Loucy (cell line): ENCODE data around the gene PLCZ1.

ENCODE experiments used
- H2AFZ ChIP-seq: fragments of 200-600 bp; sonication (generic); 2 replicates; pipeline ENCODE4 v1.6.0; 2016; ENCODE audit warnings: antibody characterized with exemption, mild to moderate bottlenecking, low read length, moderate library complexity
- H3F3A ChIP-seq: fragments of 200-600 bp; 2 replicates; pipeline ENCODE4 v1.6.0; 2016; ENCODE audit warnings: antibody characterized with exemption, low read depth, mild to moderate bottlenecking
- H3K27me3 ChIP-seq: fragments of 200-600 bp; sonication (generic); 2 replicates; pipeline ENCODE4 v1.6.1; 2014; ENCODE audit warnings: low read length, mild to moderate bottlenecking; ENCODE audit not compliant: insufficient read depth, poor library complexity, severe bottlenecking
- H3K36me3 ChIP-seq: fragments of 200-600 bp; sonication (generic); 2 replicates; pipeline ENCODE4 v1.6.1; 2016; ENCODE audit warnings: low read length; ENCODE audit not compliant: insufficient read depth
- H3K4me1 ChIP-seq: fragments of 200-600 bp; sonication (generic); 2 replicates; pipeline ENCODE4 v1.5.1; 2014; ENCODE audit warnings: low read length, mild to moderate bottlenecking; ENCODE audit not compliant: insufficient read depth, poor library complexity, severe bottlenecking
- H3K4me2 ChIP-seq: fragments of 200-600 bp; sonication (generic); 2 replicates; pipeline ENCODE4 v1.6.0; 2014; ENCODE audit warnings: antibody characterized with exemption, low read length, low read depth, mild to moderate bottlenecking; ENCODE audit not compliant: poor library complexity, severe bottlenecking
- H3K4me3 ChIP-seq: fragments of 200-600 bp; sonication (generic); 2 replicates; pipeline ENCODE4 v1.5.1; 2014; ENCODE audit warnings: low read length, mild to moderate bottlenecking, mixed read lengths; ENCODE audit not compliant: poor library complexity, severe bottlenecking
- H3K79me2 ChIP-seq: fragments of 200-600 bp; sonication (generic); 2 replicates; pipeline ENCODE4 v1.6.1; 2014; ENCODE audit warnings: low read length; ENCODE audit not compliant: insufficient read depth
- H3K9ac ChIP-seq: fragments of 200-600 bp; sonication (generic); 2 replicates; pipeline ENCODE4 v1.6.0; 2014; ENCODE audit warnings: mild to moderate bottlenecking, low read depth, low read length, moderate library complexity; ENCODE audit not compliant: poor library complexity, severe bottlenecking
- H3K9me2 ChIP-seq: fragments of 200-600 bp; sonication (generic); replicated peaks from 2 replicates; pipeline ENCODE4 v1.6.1; 2016; ENCODE audit warnings: low read depth, low read length, mixed read lengths
- H3K9me3 ChIP-seq: fragments of 200-600 bp; sonication (generic); 2 replicates; pipeline ENCODE4 v1.6.1; 2014; ENCODE audit warnings: mild to moderate bottlenecking, antibody characterized with exemption, low read length, low read depth; ENCODE audit not compliant: insufficient read depth
- H4K20me1 ChIP-seq: fragments of 200-600 bp; sonication (generic); 2 replicates; pipeline ENCODE4 v1.6.0; 2014; ENCODE audit warnings: antibody characterized with exemption, low read length, mild to moderate bottlenecking; ENCODE audit not compliant: insufficient read depth, poor library complexity, severe bottlenecking
- EZH2phosphoT487 ChIP-seq: fragments of 200-600 bp; IDR thresholded peaks from 2 replicates; pipeline ENCODE4 v1.6.1; 2018; ENCODE audit warnings: antibody characterized with exemption, mild to moderate bottlenecking, moderate library complexity, borderline replicate concordance
- TF ChIP-seq, protein P1 (sequence below): fragments of 200-600 bp; sonication (generic); conservative IDR thresholded peaks from 2 replicates; pipeline ENCODE4 v1.5.1; 2014; ENCODE audit warnings: mild to moderate bottlenecking, antibody characterized with exemption, low read length

Gene PLCZ1

DNA sequence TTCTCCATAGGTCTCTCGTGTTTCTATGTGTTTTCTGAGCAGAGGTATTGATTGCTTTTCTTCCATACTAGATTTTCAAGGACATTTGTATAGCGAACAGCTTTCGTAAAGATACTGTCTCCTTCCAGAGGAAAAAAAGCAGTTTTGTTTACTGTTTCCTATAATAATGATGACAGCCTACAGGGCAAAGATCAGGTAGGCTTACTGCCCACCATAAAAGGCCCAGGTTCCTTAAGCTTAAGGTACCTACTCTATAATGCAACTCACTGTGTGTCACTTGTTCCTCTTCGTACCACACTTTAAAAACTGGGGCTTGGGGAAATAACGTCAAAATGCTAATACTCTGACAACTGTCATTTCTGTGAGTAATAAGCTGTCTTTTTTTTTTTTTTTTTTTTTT is 6.7 kb downstream of the PLCZ1 start:
- TF ChIP-seq, protein P1, sequence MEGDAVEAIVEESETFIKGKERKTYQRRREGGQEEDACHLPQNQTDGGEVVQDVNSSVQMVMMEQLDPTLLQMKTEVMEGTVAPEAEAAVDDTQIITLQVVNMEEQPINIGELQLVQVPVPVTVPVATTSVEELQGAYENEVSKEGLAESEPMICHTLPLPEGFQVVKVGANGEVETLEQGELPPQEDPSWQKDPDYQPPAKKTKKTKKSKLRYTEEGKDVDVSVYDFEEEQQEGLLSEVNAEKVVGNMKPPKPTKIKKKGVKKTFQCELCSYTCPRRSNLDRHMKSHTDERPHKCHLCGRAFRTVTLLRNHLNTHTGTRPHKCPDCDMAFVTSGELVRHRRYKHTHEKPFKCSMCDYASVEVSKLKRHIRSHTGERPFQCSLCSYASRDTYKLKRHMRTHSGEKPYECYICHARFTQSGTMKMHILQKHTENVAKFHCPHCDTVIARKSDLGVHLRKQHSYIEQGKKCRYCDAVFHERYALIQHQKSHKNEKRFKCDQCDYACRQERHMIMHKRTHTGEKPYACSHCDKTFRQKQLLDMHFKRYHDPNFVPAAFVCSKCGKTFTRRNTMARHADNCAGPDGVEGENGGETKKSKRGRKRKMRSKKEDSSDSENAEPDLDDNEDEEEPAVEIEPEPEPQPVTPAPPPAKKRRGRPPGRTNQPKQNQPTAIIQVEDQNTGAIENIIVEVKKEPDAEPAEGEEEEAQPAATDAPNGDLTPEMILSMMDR: no peak
- no peak for TF ChIP-seq EZH2phosphoT487
- no peak overlapping the region for H3K9ac ChIP-seq

DNA sequence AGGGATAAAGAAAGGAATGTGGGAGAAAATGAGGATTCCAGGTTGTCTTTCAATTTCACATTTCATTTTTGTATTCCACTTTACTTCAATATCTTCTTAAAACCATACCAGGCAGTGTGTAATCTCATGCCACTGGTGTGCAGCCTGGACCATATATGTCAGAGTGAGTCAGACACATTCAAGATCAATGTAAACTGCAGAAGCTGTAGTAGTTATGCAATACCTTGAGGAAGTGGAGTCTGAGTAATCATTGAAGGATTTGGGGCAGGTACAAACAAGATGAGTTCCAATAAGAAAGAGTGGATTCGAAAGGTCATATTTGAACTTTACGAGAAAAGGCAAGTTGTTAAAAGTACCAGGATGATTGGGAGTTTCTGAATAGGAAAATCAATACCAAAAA is 14.1 kb downstream of the PLCZ1 start:
- Histone ChIP-seq H3K4me3 (no peak overlapping the region), H3K4me2 (no peak overlapping the region), H3K27me3 (no peaks in the 10 kb centered on the region), H3K4me1 (no peaks in the 10 kb centered on the region), H3F3A (no peaks in the 10 kb centered on the region), H3K9ac (no peak overlapping the region), H3K9me3 (no peaks in the 10 kb centered on the region), H3K9me2 (no peaks in the 10 kb centered on the region), H2AFZ (no peak overlapping the region), H4K20me1 (no peaks in the 10 kb centered on the region), H3K36me3 (no peaks in the 10 kb centered on the region), H3K79me2 (no peaks in the 10 kb centered on the region)
- no peak for TF ChIP-seq EZH2phosphoT487
- TF ChIP-seq, protein P1: no peak

More for the DNA sequence above, 6.7 kb downstream of the PLCZ1 start:
- Histone ChIP-seq H3K9me3 (no peaks in the 10 kb centered on the region), H3K36me3 (no peaks in the 10 kb centered on the region), H4K20me1 (no peaks in the 10 kb centered on the region), H3K79me2 (no peaks in the 10 kb centered on the region), H3K9me2 (no peaks in the 10 kb centered on the region), H3K27me3 (no peaks in the 10 kb centered on the region), H3K4me1 (no peaks in the 10 kb centered on the region), H3K4me3 (no peak overlapping the region), H3K4me2 (no peak overlapping the region), H2AFZ (no peak overlapping the region), H3F3A (no peaks in the 10 kb centered on the region)

DNA sequence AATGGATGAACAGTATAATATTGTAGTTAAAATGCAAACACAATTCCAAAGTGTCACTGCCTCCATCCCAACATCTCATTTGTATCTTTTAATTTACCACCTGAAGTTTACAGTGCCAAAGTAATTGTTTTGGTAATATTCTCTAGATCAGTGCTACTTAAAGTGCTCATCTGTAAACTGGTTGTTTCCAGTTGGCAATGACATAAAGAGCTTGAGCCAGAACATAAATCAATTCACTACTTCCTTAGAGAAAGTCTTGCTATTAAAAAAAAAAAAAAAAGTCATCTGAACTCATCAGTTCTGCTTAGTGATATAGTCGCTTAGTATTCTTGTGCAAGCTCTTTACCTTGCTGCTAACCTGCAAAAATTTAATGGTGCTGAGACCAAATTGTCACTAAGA is 16.4 kb downstream of the PLCZ1 start:
- Histone ChIP-seq H3K9ac (no peak overlapping the region), H3K4me3 (no peak overlapping the region), H3K4me2 (no peak overlapping the region), H3K27me3 (no peaks in the 10 kb centered on the region), H3K9me3 (no peaks in the 10 kb centered on the region), H3K4me1 (no peaks in the 10 kb centered on the region), H3K36me3 (no peaks in the 10 kb centered on the region), H3K79me2 (no peaks in the 10 kb centered on the region), H3K9me2 (no peaks in the 10 kb centered on the region), H2AFZ (no peak overlapping the region), H3F3A (no peaks in the 10 kb centered on the region), H4K20me1 (no peaks in the 10 kb centered on the region)
- TF ChIP-seq EZH2phosphoT487: no peak
- TF ChIP-seq, protein P1: no peak
